OCI-LY3 (cell line): ENCODE measurements around the gene SDK2.

Source experiments
- EZH2phosphoT487 ChIP-seq: fragments of 200-600 bp; shearing (Covaris generic); IDR thresholded peaks from 2 replicates; pipeline ENCODE4 v1.6.1; 2018; ENCODE audit warnings: antibody characterized with exemption, mixed run types, low read depth
- TF ChIP-seq, protein P1 (sequence below): fragments of 200-600, 300-600 bp; sonication (generic); IDR thresholded peaks from 2 replicates; pipeline ENCODE4 v1.5.1; 2014; ENCODE audit warnings: antibody characterized with exemption, low read length, low read depth

DNA sequence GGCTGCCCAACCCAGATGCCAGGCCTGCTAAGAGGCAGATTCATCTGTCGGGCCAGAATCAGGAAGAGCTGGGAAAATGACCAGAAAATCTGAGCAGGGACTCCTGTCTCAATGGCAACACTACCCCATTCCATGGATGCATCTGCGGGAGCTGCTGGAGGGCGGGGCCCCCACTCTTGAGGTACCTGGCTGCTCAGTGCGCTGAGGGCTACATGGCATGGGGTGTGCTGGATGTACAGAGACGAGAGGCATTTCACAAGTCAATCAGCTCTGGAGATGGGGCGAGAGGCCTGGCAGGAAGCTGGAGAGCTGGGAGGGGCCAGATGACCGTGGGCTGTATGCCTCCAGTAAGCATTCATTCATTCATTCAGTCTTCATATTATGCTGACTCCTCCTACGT, 6.4 kb downstream of the SDK2 start:
- TF ChIP-seq, protein P1, sequence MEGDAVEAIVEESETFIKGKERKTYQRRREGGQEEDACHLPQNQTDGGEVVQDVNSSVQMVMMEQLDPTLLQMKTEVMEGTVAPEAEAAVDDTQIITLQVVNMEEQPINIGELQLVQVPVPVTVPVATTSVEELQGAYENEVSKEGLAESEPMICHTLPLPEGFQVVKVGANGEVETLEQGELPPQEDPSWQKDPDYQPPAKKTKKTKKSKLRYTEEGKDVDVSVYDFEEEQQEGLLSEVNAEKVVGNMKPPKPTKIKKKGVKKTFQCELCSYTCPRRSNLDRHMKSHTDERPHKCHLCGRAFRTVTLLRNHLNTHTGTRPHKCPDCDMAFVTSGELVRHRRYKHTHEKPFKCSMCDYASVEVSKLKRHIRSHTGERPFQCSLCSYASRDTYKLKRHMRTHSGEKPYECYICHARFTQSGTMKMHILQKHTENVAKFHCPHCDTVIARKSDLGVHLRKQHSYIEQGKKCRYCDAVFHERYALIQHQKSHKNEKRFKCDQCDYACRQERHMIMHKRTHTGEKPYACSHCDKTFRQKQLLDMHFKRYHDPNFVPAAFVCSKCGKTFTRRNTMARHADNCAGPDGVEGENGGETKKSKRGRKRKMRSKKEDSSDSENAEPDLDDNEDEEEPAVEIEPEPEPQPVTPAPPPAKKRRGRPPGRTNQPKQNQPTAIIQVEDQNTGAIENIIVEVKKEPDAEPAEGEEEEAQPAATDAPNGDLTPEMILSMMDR, result no peak
- no peak for TF ChIP-seq EZH2phosphoT487
